GM04503 (cell line): ENCODE data around the gene MYH16.
"Not testable (repeated sequence)": the region's sequence is repeated elsewhere in the genome, so short reads cannot be mapped to it uniquely, and the experiment has no call there.

Source experiments
- DNase-seq: peaks from one replicate; pipeline ENCODE4 v3.0.0-alpha.2; 2012; ENCODE audit warnings: low read depth

MYH16 gene

DNA sequence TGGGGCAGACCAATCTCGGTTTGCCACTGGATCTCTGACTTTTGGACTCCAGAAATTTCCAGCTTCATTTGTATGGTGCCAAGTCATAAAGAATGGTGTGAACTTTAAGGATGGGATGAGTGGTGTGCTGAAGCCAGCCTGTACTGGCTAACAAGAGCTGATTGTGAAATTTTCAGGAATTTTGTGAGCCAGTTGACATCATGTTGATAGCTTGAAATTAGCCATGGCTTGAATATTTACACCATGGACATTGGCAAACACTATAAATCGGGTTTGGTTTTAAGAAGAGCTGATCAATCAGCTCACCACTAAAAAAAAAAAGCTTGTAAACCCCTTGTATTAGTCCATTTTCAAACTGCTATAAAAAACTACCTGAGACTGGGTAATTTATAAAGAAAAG, 14.1 kb upstream of the MYH16 start:
- peak; percentile 15 for DNase-seq

GRCh38 chr7:99260395-99260794, 12.2 kb upstream of the MYH16 start:
- DNase-seq: no peak

GRCh38 chr7:99261646-99262045, 11.0 kb upstream of the MYH16 start:
- no peak for DNase-seq

- no peak for DNase-seq
These were observed 6.7 kb upstream of the MYH16 start for GRCh38 chr7:99265848-99266480.

DNA sequence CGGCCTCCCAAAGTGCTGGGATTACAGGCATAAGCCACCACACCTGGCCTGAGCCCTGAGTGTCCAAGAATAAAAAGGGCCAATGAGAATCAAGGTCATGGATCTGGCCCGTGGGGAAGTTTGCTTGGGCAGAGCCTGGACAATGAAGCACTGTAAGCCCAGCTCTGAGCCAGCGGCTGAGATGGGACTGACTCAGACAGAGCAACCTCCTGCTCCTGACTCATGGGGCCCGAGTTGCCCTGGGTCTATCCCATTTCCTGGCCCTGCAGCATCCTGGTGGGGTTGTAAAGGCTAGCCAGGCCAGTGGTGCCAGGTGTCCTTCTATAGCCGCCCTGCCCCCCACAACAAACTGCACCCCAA, 5.2 kb upstream of the MYH16 start:
- peak; percentile 63 for DNase-seq

- peak; percentile 31 for DNase-seq
These were observed 4.6 kb upstream of the MYH16 start for GRCh38 chr7:99267841-99268576.

- no peak for DNase-seq
These were observed 4.1 kb upstream of the MYH16 start for GRCh38 chr7:99268577-99268908.

- no peak for DNase-seq
These were observed 1.9 kb upstream of the MYH16 start for GRCh38 chr7:99270702-99271101.

- not testable (repeated sequence) for DNase-seq
These were observed 922 bp downstream of the MYH16 start for GRCh38 chr7:99273561-99273960.

DNA sequence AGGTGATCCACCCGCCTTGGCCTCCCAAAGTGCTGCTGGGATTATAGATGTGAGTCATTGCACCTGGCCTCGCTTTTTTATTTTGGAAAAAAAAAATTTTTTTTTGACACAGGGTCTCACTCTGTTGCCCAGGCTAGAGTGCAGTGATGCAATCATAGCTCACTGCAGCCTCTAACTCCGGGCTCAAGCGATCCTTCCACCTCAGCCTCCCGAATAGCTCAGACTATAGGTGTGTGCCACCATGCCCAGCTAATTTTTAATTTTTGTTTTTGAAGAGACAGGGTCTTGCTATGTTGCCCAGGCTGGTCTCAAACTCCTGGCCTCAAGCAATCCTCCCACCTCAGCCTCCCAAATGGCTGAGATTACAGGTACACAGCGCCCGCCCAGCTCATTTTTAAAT, 2.3 kb downstream of the MYH16 start:
- DNase-seq: not testable (repeated sequence)

DNA sequence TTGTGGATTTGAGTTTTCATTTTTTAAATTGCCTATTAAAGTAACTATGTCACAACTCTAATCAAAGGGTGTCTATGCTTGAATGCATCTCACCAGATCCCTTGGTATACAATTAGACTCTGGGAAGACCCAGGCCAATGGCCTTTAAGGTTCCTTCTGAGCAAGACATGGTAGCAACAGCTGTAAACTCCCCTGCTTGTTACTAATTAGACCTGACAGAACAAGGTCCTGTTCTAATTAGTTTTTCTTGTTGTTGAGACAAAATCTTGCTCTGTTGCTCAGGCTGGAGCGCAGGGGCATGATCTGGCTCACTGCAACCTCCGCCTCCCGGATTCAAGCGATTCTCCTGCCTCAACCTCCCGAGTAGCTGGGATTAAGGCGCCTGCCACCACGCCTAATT, 2.9 kb downstream of the MYH16 start:
- DNase-seq: no peak

- no peak for DNase-seq
These were observed 5.5 kb downstream of the MYH16 start for GRCh38 chr7:99278180-99278579.

- not testable (repeated sequence) for DNase-seq
These were observed 11.5 kb downstream of the MYH16 start for GRCh38 chr7:99284165-99284564.

DNA sequence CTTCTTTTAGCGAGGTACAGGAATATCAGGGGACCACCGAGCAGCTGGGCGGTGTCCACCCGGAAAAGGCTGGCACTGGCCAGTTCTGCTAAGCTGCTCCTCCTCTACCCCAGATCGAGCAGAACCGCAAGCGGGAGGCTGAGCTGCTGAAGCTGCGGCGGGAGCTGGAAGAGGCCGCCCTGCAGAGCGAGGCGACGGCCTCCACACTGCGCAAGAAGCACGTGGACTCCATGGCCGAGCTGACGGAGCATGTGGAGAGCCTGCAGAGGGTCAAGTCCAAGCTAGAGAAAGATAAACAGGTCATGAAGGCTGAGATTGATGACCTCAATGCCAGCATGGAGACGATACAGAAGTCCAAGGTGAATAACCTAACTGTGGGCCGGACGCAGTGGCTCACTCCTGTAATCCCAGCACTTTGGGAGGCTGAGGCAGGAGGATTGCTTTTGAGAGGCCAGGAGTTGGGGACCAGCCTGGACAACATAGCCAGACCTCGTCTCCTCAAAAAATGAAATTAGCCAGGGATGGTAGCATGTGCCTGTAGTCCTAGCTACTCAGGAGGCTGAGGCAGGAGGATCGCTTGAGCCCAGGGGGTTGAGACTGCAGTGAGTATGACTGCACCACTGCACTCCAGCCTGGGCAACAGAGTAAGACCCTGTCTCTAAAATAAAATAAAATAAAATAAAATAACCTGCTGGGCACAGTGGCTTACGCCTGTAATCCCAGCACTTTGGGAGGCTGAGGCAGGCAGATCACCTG, 15.3 kb downstream of the MYH16 start:
- no peak for DNase-seq

GRCh38 chr7:99289185-99289584, 16.5 kb downstream of the MYH16 start:
- DNase-seq: no peak

GRCh38 chr7:99290148-99290547, 17.5 kb downstream of the MYH16 start:
- DNase-seq: not testable (repeated sequence)

DNA sequence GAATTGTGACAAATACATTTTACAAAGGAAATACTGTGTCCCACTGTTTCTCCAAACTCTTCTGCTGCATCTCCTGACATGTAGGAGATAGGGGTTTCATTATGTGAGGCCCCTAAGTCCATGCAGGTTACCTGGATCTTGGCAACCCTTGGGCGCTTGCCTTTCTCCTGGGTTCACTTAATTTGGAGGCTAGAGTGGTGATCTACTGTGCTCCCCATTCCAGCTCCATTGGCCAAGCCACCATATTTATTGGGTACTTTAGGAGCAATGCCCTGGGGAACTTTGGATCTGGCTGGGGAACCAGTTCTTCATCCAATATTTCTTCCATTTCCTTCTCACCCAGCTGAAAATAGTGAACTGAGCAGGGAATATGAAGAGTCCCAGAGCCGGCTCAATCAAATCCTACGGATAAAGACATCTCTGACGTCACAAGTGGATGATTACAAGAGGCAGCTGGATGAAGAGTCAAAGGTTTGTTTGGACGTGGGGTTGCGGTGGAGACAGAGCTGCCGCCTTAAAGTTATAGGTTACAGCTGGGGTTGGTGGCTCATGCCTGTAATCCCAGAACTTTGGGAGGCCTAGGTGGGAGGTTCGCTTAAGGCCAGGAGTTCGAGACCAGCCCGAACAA, 18.5 kb downstream of the MYH16 start:
- no peak for DNase-seq

DNA sequence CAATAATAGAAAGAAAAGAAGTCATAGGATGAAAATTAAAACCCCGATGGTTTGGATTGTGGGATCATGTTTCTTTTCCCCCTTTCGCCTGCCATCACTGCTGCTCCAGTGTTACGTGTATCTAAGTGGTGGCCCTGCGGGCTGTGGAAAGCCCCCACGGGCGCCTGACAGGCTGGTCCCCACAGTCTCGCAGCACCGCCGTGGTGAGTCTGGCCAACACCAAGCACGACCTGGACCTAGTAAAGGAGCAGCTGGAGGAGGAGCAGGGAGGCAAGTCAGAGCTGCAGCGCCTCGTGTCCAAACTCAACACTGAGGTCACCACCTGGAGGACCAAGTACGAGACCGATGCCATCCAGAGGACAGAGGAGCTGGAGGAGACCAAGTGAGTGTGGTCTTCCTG, 19.5 kb downstream of the MYH16 start:
- no peak for DNase-seq

GRCh38 chr7:99293167-99293566, 20.5 kb downstream of the MYH16 start:
- no peak for DNase-seq

DNA sequence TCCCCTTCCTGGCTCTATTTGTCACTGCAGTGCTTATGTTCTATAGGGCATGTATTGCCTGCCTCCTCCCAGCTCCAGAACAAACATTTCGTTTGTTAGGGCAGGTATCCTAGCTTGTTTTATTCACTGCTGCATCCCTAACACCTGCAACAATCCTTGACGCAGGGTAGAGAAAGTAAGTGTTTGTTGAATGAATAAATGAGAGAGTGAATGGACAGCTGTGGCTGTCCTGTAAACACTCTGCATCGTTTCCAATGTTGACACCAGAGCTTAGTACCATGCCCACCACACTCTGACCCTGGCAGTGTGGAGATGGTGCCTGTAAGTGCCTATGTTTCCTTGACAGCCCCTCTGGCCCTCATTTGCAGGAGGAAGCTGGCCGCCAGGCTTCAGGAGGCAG, 21.0 kb downstream of the MYH16 start:
- DNase-seq: no peak

DNA sequence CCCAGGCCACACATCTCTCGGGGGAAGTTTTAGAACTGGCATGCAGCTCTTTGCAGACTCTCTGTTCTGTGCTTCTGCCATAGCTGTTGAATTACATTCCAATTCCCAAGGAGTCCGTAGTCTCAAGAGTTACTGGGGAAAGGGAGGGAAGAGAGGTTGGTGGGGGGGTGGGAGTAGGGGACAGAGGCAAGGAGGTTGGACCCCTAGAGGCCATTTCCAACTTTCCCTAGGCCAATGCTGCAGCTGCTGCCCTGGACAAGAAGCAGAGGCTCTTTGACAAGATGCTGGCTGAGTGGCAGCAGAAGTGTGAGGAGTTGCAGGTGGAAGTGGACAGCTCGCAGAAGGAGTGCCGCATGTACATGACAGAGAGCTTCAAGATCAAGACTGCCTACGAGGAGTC, 23.8 kb downstream of the MYH16 start:
- no peak for DNase-seq

- DNase-seq: no peak
These were observed 28.9 kb downstream of the MYH16 start for GRCh38 chr7:99301496-99301895.
